ENCODE measurements around the gene TMEM208. TPM values are rescaled to one million over a fixed set of nuclear protein-coding genes. Genes with fewer than 3 reads are reported as not detected.

Gene TMEM208
- total and polyA plus RNA-seq, 2 of the 13 experiments (the other 11 are each of a cell fraction or from before 2014, with no cell fraction given): 58.8 to 72.9 TPM

DNA sequence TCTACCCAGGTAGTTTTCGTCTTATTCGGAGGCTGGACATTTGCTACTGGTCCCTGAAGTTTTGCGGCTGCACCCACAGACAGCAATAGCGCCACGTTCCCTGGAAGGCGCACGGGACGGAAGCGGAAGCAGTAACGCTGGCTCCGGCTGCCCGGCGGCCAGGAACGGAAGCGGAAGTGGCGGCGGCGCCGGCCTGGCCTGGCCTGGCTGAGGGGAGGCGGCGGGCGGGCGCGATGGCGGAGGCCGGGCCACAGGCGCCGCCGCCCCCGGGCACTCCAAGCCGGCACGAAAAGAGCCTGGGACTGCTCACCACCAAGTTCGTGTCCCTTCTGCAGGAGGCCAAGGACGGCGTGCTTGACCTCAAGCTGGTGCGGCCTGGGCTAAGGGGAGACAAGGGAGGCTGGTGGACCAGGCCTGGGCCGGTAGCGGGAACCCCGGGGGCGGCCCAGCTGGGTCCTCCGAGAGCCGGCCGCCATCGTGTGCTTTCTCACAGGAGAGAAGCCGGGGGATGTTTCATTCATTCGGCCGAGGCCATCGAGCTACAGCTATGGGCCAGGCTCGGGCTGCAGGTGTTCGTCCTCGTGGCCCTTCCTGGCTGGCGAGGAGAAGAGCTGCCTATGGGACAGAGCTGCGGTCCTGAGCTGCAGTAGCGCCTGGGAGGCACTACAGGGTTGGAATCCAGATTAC, 34.8 kb upstream of the TMEM208 start, which contains the start of gene E2F4 (continued):
- TF ChIP-seq, protein P1, sequence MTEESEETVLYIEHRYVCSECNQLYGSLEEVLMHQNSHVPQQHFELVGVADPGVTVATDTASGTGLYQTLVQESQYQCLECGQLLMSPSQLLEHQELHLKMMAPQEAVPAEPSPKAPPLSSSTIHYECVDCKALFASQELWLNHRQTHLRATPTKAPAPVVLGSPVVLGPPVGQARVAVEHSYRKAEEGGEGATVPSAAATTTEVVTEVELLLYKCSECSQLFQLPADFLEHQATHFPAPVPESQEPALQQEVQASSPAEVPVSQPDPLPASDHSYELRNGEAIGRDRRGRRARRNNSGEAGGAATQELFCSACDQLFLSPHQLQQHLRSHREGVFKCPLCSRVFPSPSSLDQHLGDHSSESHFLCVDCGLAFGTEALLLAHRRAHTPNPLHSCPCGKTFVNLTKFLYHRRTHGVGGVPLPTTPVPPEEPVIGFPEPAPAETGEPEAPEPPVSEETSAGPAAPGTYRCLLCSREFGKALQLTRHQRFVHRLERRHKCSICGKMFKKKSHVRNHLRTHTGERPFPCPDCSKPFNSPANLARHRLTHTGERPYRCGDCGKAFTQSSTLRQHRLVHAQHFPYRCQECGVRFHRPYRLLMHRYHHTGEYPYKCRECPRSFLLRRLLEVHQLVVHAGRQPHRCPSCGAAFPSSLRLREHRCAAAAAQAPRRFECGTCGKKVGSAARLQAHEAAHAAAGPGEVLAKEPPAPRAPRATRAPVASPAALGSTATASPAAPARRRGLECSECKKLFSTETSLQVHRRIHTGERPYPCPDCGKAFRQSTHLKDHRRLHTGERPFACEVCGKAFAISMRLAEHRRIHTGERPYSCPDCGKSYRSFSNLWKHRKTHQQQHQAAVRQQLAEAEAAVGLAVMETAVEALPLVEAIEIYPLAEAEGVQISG (CRISPR knock-in tag; IDR thresholded peaks at IDR 0.05): peak; percentile 97
- TF ChIP-seq DR1 (CRISPR knock-in tag; IDR thresholded peaks at IDR 0.05): peak; percentile 78
- no peak for TF ChIP-seq ZNF577 (CRISPR knock-in tag; IDR thresholded peaks at IDR 0.05; ENCODE audit: borderline replicate concordance, low read depth)
- TF ChIP-seq PBX3 (CRISPR knock-in tag; IDR thresholded peaks at IDR 0.05; ENCODE audit: borderline replicate concordance): 0 out of 2 replicates have a peak, but pooled peaks have one; percentile 20
- TF ChIP-seq ZNF720 (CRISPR knock-in tag; IDR thresholded peaks at IDR 0.05): no peak
- TF ChIP-seq ZNF510 (CRISPR knock-in tag; IDR thresholded peaks at IDR 0.05; ENCODE audit: low read depth): no peak
- no peak for TF ChIP-seq ZNF816 (CRISPR knock-in tag; IDR thresholded peaks at IDR 0.05; ENCODE audit: borderline replicate concordance)
- peak; percentile 42 for TF ChIP-seq NFKBIZ (CRISPR knock-in tag; IDR thresholded peaks at IDR 0.05)
- TF ChIP-seq SMARCC2 (IDR thresholded peaks at IDR 0.05): no peak
- no peak for TF ChIP-seq DMTF1 (CRISPR knock-in tag; IDR thresholded peaks at IDR 0.05)
- TF ChIP-seq NPAS2 (CRISPR knock-in tag; IDR thresholded peaks at IDR 0.05; ENCODE audit: borderline replicate concordance): no peak
- TF ChIP-seq HOXA7 (CRISPR knock-in tag; IDR thresholded peaks at IDR 0.05): no peak
- no peak for TF ChIP-seq BATF2 (CRISPR knock-in tag; IDR thresholded peaks at IDR 0.05)
- TF ChIP-seq ZNF329 (CRISPR knock-in tag; IDR thresholded peaks at IDR 0.05; ENCODE audit: low read depth): peak; percentile 60; the same call in 1 of the 2 replicates
- TF ChIP-seq RCOR2 (CRISPR knock-in tag; IDR thresholded peaks at IDR 0.05): no peak
- TF ChIP-seq TBP (CRISPR knock-in tag; IDR thresholded peaks at IDR 0.05): no peak
- TF ChIP-seq TP53 (CRISPR knock-in tag; conservative IDR thresholded peaks at IDR 0.05): 0 out of 2 replicates have a peak, but pooled peaks have one; percentile 26
- TF ChIP-seq HOXA5 (CRISPR knock-in tag; IDR thresholded peaks at IDR 0.05): peak; percentile 82
- TF ChIP-seq, protein P2, sequence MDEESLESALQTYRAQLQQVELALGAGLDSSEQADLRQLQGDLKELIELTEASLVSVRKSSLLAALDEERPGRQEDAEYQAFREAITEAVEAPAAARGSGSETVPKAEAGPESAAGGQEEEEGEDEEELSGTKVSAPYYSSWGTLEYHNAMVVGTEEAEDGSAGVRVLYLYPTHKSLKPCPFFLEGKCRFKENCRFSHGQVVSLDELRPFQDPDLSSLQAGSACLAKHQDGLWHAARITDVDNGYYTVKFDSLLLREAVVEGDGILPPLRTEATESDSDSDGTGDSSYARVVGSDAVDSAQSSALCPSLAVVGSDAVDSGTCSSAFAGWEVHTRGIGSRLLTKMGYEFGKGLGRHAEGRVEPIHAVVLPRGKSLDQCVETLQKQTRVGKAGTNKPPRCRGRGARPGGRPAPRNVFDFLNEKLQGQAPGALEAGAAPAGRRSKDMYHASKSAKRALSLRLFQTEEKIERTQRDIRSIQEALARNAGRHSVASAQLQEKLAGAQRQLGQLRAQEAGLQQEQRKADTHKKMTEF (CRISPR knock-in tag; IDR thresholded peaks at IDR 0.05): peak; percentile 73
- TF ChIP-seq NFIB (CRISPR knock-in tag; IDR thresholded peaks at IDR 0.05; ENCODE audit: borderline replicate concordance): no peak
- peak; percentile 72 for TF ChIP-seq CBX1 (IDR thresholded peaks at IDR 0.05; ENCODE audit: low read depth)
- TF ChIP-seq HCFC1 (IDR thresholded peaks at IDR 0.05; ENCODE audit: low read depth, low read length): peak; percentile 77

Data from HepG2 (cell line).